HL-60 (cell line): ENCODE data around the gene NDUFS1.
"Not testable (repeated sequence)": the region's sequence is repeated elsewhere in the genome, so short reads cannot be mapped to it uniquely, and the experiment has no call there.

Experiments used
- DNase-seq, 2 experiments: peaks; one replicate each; pipeline ENCODE4 v3.0.0-alpha.2; 2010 to 2020; ENCODE audit warnings: low read depth in 1 of 2, low spot score in 1 of 2
- H3K27ac ChIP-seq: fragments of 250-450 bp; sonication (Bioruptor Pico); replicated peaks from 2 replicates; pipeline ENCODE4 v1.5.1; 2020; ENCODE audit warnings: mild to moderate bottlenecking, moderate library complexity
- H3K27me3 ChIP-seq: fragments of 250-450 bp; sonication (Bioruptor Pico); 2 replicates; pipeline ENCODE4 v1.5.1; 2021; ENCODE audit warnings: mild to moderate bottlenecking, moderate library complexity; ENCODE audit not compliant: insufficient read depth, poor library complexity, severe bottlenecking
- H3K4me3 ChIP-seq: replicated peaks from 2 replicates; pipeline ENCODE4 v1.5.1; 2011; ENCODE audit warnings: mild to moderate bottlenecking, control low read depth, low read length; ENCODE audit not compliant: insufficient read depth
- CTCF ChIP-seq: IDR thresholded peaks from one replicate; pipeline ENCODE4 v1.5.1; 2011; ENCODE audit warnings: low read length, control low read depth, inconsistent platforms; ENCODE audit not compliant: insufficient read depth
- GABPA ChIP-seq: IDR thresholded peaks from 2 replicates; pipeline ENCODE4 v1.6.1; 2012; ENCODE audit warnings: low read depth
- POLR2AphosphoS5 ChIP-seq: IDR thresholded peaks from 2 replicates; pipeline ENCODE4 v1.6.1; 2012; ENCODE audit warnings: low read depth
- REST ChIP-seq: IDR thresholded peaks from 2 replicates; pipeline ENCODE4 v1.6.1; 2012; ENCODE audit warnings: low read depth; ENCODE audit not compliant: insufficient replicate concordance
- SPI1 ChIP-seq: IDR thresholded peaks from 2 replicates; pipeline ENCODE4 v1.6.1; 2012; ENCODE audit warnings: low read depth, mild to moderate bottlenecking, borderline replicate concordance

NDUFS1 gene

GRCh38 chr2:206079699-206080465 lies 79.4 kb downstream of the NDUFS1 start:
- Histone ChIP-seq H3K27me3 (no peaks in the 10 kb centered on the region), H3K27ac (no peak overlapping the region; the same call in 1 of the 2 replicates), H3K4me3 (no peak overlapping the region)
- no peak for DNase-seq
- TF ChIP-seq POLR2AphosphoS5 (no peak), GABPA (no peak), SPI1 (no peak), CTCF (no peak), REST (no peak)

GRCh38 chr2:206077879-206078278 lies 81.4 kb downstream of the NDUFS1 start:
- not testable (repeated sequence) for H3K4me3 ChIP-seq, DNase-seq, H3K27ac ChIP-seq, H3K27me3 ChIP-seq

GRCh38 chr2:206075113-206075512 lies 84.1 kb downstream of the NDUFS1 start:
- no peak for DNase-seq
- no peak overlapping the region for H3K27ac ChIP-seq

More at GRCh38 chr2:206075113-206075512, 84.1 kb downstream of the NDUFS1 start:
- Histone ChIP-seq H3K4me3 (no peak overlapping the region), H3K27me3 (no peaks in the 10 kb centered on the region)
- TF ChIP-seq POLR2AphosphoS5 (no peak), CTCF (no peak), REST (no peak), GABPA (no peak), SPI1 (no peak)
